HepG2 (cell line): Measurements from ENCODE around the gene GLYATL3. TPM values are rescaled to one million over a fixed set of nuclear protein-coding genes. Genes with fewer than 3 reads are reported as not detected.
A peak's percentile ranks its signal among the peaks of the same experiment; 100 is the strongest.

Source experiments
- DNMT3B ChIP-seq: conservative IDR thresholded peaks from 2 replicates; pipeline ENCODE4 v1.6.1; 2016; ENCODE audit warnings: missing biosample characterization, control low read depth
- E2F1 ChIP-seq: sonication (generic); formaldehyde crosslinking; IDR thresholded peaks from 2 replicates; pipeline ENCODE4 v1.5.0; 2020; ENCODE audit warnings: missing genetic modification reagents
- HCFC1 ChIP-seq: fragments of 150-350 bp; IDR thresholded peaks from 2 replicates; pipeline ENCODE4 v1.6.1; 2014; ENCODE audit warnings: low read depth, low read length
- HNF4A ChIP-seq: sonication (generic); formaldehyde crosslinking; IDR thresholded peaks from 2 replicates; pipeline ENCODE4 v1.4.0; 2020; ENCODE audit warnings: missing genetic modification reagents
- MIER2 ChIP-seq: IDR thresholded peaks from 2 replicates; pipeline ENCODE4 v1.6.1; 2016; ENCODE audit warnings: missing biosample characterization, missing genetic modification reagents
- MYPOP ChIP-seq: sonication (generic); formaldehyde crosslinking; IDR thresholded peaks from 2 replicates; pipeline ENCODE4 v1.8.1; 2023; ENCODE audit warnings: mild to moderate bottlenecking, moderate library complexity, missing genetic modification reagents
- POGZ ChIP-seq: sonication (generic); formaldehyde crosslinking; IDR thresholded peaks from 2 replicates; pipeline ENCODE4 v1.4.0; 2020; ENCODE audit warnings: mild to moderate bottlenecking, missing genetic modification reagents
- POLR2A ChIP-seq, 2 experiments: IDR thresholded peaks; 2 replicates each; pipeline ENCODE4 v1.6.1; 2011; ENCODE audit warnings: low read depth in 2 of 2, low read length in 2 of 2, mild to moderate bottlenecking in 1 of 2, moderate library complexity in 1 of 2; ENCODE audit not compliant: insufficient read depth in 1 of 2
- SKI ChIP-seq: fragments of 450-650 bp; IDR thresholded peaks from one replicate; pipeline ENCODE4 v1.6.1; 2018; ENCODE audit warnings: mild to moderate bottlenecking; ENCODE audit not compliant: partially characterized antibody
- SP2 ChIP-seq: sonication (generic); formaldehyde crosslinking; IDR thresholded peaks from 2 replicates; pipeline ENCODE4 v1.5.1; 2020; ENCODE audit warnings: mild to moderate bottlenecking, missing genetic modification reagents
- TCF12 ChIP-seq, 2 experiments: fragments of 450-650 bp in 1 of 2; sonication (generic) in 1 of 2; formaldehyde crosslinking in 1 of 2; IDR thresholded peaks; 2 replicates each; pipeline versions ENCODE4 v1.6.1 to v1.8.0; 2017 to 2022; ENCODE audit warnings: antibody characterized with exemption in 1 of 2, mild to moderate bottlenecking in 1 of 2, missing genetic modification reagents in 1 of 2, moderate library complexity in 1 of 2
- ZBTB33 ChIP-seq: sonication (generic); formaldehyde crosslinking; IDR thresholded peaks from 2 replicates; pipeline ENCODE4 v1.4.0; 2020; ENCODE audit warnings: missing genetic modification reagents
- ZBTB4 ChIP-seq: sonication (generic); formaldehyde crosslinking; IDR thresholded peaks from 2 replicates; pipeline ENCODE4 v1.4.0; 2020; ENCODE audit warnings: missing genetic modification reagents, mild to moderate bottlenecking, borderline replicate concordance
- ZMYM2 ChIP-seq: sonication (generic); formaldehyde crosslinking; IDR thresholded peaks from 2 replicates; pipeline ENCODE4 v1.8.0; 2022; ENCODE audit warnings: mild to moderate bottlenecking, missing genetic modification reagents
- ZMYM3 ChIP-seq: sonication (generic); formaldehyde crosslinking; IDR thresholded peaks from 2 replicates; pipeline ENCODE4 v1.5.1; 2020; ENCODE audit warnings: mild to moderate bottlenecking, missing genetic modification reagents
- ZNF335 ChIP-seq: sonication (generic); formaldehyde crosslinking; IDR thresholded peaks from 2 replicates; pipeline ENCODE4 v1.4.0; 2020; ENCODE audit warnings: missing genetic modification reagents
- ZNF672 ChIP-seq: sonication (generic); formaldehyde crosslinking; IDR thresholded peaks from 2 replicates; pipeline ENCODE4 v1.8.1; 2022; ENCODE audit warnings: missing genetic modification reagents
- ZNF770 ChIP-seq: sonication (generic); formaldehyde crosslinking; IDR thresholded peaks from 2 replicates; pipeline ENCODE4 v1.5.0; 2020; ENCODE audit warnings: mild to moderate bottlenecking, missing genetic modification reagents
- polyA plus RNA-seq, 8 experiments: library from polyadenylated mRNA; depleted of rRNA in 3 of 8; stranded (reverse) in 7 of 8; unstranded in 1 of 8; fragments of >200 nt; fragmentation: Illumina TruSeq in 4 of 8; extraction: Trizol in 4 of 8; gene quantifications; 2 replicates each; pipeline versions ENCODE4 v1.2.1 to v1.2.3, GENCODE V29; 2011 to 2016; ENCODE audit warnings: low read depth in 4 of 8, missing spikeins in 1 of 8, mixed read lengths in 1 of 8; ENCODE audit not compliant: insufficient read depth in 1 of 8
- total RNA-seq, 5 experiments: library from RNA; depleted of rRNA; stranded (reverse); fragments of >200 nt; fragmentation: Illumina TruSeq; extraction: Trizol; gene quantifications; 2 replicates each; pipeline ENCODE4 v1.2.3, GENCODE V29; 2016; ENCODE audit warnings: low read depth in 1 of 5

The GLYATL3 gene
- total and polyA plus RNA-seq, 2 of the 13 experiments (the other 11 are each of a cell fraction or from before 2014, with no cell fraction given) = 0.05 TPM; not detected in 1

- TF ChIP-seq SKI = no peak
- TF ChIP-seq ZNF335 (CRISPR knock-in tag) = no peak
- TF ChIP-seq ZNF770 (CRISPR knock-in tag) = peak; percentile 60; the same call in 1 of the 2 replicates
- TF ChIP-seq SP2 (CRISPR knock-in tag) = no peak
- peak; percentile 50 for TF ChIP-seq HNF4A (CRISPR knock-in tag)
- no peak for TF ChIP-seq TCF12 (IDR thresholded peaks at IDR 0.05)
- no peak for TF ChIP-seq TCF12 (CRISPR knock-in tag; IDR thresholded peaks at IDR 0.05)
- no peak for TF ChIP-seq DNMT3B (CRISPR knock-in tag)
- TF ChIP-seq HCFC1 = no peak
- no peak for TF ChIP-seq MYPOP
- TF ChIP-seq ZBTB33 = peak; percentile 91
- TF ChIP-seq POLR2A (IDR thresholded peaks at IDR 0.05; ENCODE audit: insufficient read depth in 1 of 2, low read depth in 2 of 2, low read length in 2 of 2) = no peak
- TF ChIP-seq ZMYM3 (CRISPR knock-in tag) = peak; percentile 42; the same call in 1 of the 2 replicates
- TF ChIP-seq ZMYM2 = 0 out of 2 replicates have a peak, but pooled peaks have one; percentile 30
- TF ChIP-seq POGZ (CRISPR knock-in tag) = peak; percentile 64; the same call in 1 of the 2 replicates
- TF ChIP-seq MIER2 (CRISPR knock-in tag) = no peak
- TF ChIP-seq E2F1 (CRISPR knock-in tag) = no peak
- no peak for TF ChIP-seq ZNF672 (CRISPR knock-in tag)
- TF ChIP-seq ZBTB4 = peak; percentile 83; the same call in 1 of the 2 replicates
Measured at GRCh38 chr6:49514571-49515484, 15.1 kb downstream of the GLYATL3 start (continued).
